ENCODE data around the gene OSTC. TPM values are rescaled to one million over a fixed set of nuclear protein-coding genes. Genes with fewer than 3 reads are reported as not detected.

OSTC gene
- total and polyA plus RNA-seq, 2 experiments from 2014 or later: 149 to 402 TPM

- Histone ChIP-seq H3K36me3 (no peaks in the 10 kb centered on the region), H3K4me3 (no peak overlapping the region), H3K27me3 (no peaks in the 10 kb centered on the region), H3K4me1 (ENCODE audit: low read depth) (no peaks in the 10 kb centered on the region), H3K27ac (no peak overlapping the region), H3K9me3 (ENCODE audit: low read depth) (no peaks in the 10 kb centered on the region)
- TF ChIP-seq, protein P1, sequence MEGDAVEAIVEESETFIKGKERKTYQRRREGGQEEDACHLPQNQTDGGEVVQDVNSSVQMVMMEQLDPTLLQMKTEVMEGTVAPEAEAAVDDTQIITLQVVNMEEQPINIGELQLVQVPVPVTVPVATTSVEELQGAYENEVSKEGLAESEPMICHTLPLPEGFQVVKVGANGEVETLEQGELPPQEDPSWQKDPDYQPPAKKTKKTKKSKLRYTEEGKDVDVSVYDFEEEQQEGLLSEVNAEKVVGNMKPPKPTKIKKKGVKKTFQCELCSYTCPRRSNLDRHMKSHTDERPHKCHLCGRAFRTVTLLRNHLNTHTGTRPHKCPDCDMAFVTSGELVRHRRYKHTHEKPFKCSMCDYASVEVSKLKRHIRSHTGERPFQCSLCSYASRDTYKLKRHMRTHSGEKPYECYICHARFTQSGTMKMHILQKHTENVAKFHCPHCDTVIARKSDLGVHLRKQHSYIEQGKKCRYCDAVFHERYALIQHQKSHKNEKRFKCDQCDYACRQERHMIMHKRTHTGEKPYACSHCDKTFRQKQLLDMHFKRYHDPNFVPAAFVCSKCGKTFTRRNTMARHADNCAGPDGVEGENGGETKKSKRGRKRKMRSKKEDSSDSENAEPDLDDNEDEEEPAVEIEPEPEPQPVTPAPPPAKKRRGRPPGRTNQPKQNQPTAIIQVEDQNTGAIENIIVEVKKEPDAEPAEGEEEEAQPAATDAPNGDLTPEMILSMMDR (IDR thresholded peaks at IDR 0.05; ENCODE audit: low read depth, low read length): no peak
- DNase-seq (ENCODE audit: low read depth in 1 of 2, low spot score in 1 of 2): no peak
Observed at GRCh38 chr4:108694423-108694822, 44.0 kb downstream of the OSTC start.

GRCh38 chr4:108695062-108695461 lies 44.7 kb downstream of the OSTC start:
- Histone ChIP-seq H3K4me1 (ENCODE audit: low read depth) (no peaks in the 10 kb centered on the region), H3K9me3 (ENCODE audit: low read depth) (no peaks in the 10 kb centered on the region), H3K27me3 (no peaks in the 10 kb centered on the region), H3K4me3 (no peak overlapping the region), H3K36me3 (no peaks in the 10 kb centered on the region), H3K27ac (no peak overlapping the region)
- TF ChIP-seq, protein P1 (IDR thresholded peaks at IDR 0.05; ENCODE audit: low read depth, low read length): no peak
- DNase-seq (ENCODE audit: low read depth in 1 of 2, low spot score in 1 of 2): no peak

DNA sequence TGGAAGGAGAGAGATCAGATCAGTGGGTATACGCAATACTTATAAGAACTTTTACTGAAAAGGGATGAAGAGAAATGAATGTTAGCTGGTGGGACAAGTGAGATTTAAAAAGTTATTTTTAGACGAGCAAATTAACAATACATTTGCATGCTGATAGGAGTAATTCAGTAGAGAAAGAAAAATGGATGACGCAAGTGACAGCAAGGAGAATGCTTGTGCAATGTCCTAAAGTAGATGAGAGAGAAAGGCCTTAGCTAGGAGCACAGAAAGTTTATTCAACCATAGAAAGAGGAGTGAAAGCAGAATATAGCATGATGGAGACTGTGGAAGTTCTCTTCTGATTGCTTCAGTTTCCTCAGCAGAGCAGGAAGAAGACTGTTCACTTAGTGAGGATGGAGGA lies 45.8 kb downstream of the OSTC start:
- Histone ChIP-seq H3K36me3 (no peaks in the 10 kb centered on the region), H3K27me3 (no peaks in the 10 kb centered on the region), H3K4me3 (no peak overlapping the region), H3K27ac (no peak overlapping the region), H3K9me3 (ENCODE audit: low read depth) (no peaks in the 10 kb centered on the region), H3K4me1 (ENCODE audit: low read depth) (no peaks in the 10 kb centered on the region)
- TF ChIP-seq, protein P1 (IDR thresholded peaks at IDR 0.05; ENCODE audit: low read depth, low read length): no peak
- DNase-seq (ENCODE audit: low read depth in 1 of 2, low spot score in 1 of 2): no peak

DNA sequence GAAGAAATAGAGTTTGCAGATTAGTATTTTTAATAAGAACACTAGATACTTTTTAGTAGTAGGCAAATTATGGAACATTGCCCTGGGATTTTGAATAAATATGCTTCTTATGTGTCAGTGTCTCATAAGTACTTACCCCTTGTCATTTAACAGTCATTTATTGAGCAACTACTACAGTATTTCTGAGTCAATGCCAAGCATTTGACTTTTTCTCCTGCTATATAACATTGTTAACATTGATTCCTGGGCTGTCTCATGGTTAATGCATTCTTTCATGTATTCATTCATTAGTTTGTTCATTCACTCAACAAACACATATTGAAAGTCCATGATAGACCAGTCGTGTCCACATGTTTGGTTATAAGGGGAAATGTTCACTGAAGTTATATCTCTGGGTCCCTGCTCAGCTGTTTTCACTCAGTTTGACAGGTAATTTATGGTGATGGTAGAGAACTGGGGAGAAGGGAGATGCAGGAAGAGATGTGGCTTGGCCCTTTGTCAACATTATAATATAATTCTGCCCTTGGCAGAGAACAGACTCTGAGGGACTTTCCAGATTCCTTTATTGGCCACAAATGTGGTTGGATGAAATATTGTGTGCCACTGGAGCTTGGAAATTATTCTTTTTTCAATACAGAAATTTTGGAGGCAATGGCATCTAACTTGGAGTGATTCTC lies 49.8 kb downstream of the OSTC start:
- DNase-seq (ENCODE audit: low read depth in 1 of 2, low spot score in 1 of 2): peak in 1 of 2 donors; percentile 79
- Histone ChIP-seq H3K4me1 (ENCODE audit: low read depth) (no peaks in the 10 kb centered on the region), H3K36me3 (no peaks in the 10 kb centered on the region), H3K4me3 (no peak overlapping the region), H3K27me3 (no peaks in the 10 kb centered on the region), H3K27ac (no peak overlapping the region), H3K9me3 (ENCODE audit: low read depth) (no peaks in the 10 kb centered on the region)
- TF ChIP-seq, protein P1 (IDR thresholded peaks at IDR 0.05; ENCODE audit: low read depth, low read length): no peak

GRCh38 chr4:108702960-108703359 lies 52.6 kb downstream of the OSTC start:
- H3K36me3 ChIP-seq: no peaks in the 10 kb centered on the region
- no peaks in the 10 kb centered on the region for H3K27me3 ChIP-seq
- TF ChIP-seq, protein P1 (IDR thresholded peaks at IDR 0.05; ENCODE audit: low read depth, low read length): no peak

More at GRCh38 chr4:108702960-108703359, 52.6 kb downstream of the OSTC start:
- peak in 1 of 2 donors; percentile 44 for DNase-seq (ENCODE audit: low read depth in 1 of 2, low spot score in 1 of 2)
- Histone ChIP-seq H3K4me1 (ENCODE audit: low read depth) (no peaks in the 10 kb centered on the region), H3K4me3 (no peak overlapping the region), H3K27ac (no peak overlapping the region), H3K9me3 (ENCODE audit: low read depth) (no peaks in the 10 kb centered on the region)

Data from cardiac muscle cell (in vitro differentiated cells and primary cell).